Prostate gland (tissue), 2 donors: ENCODE results near the gene BBOX1.

Experiments
- CTCF ChIP-seq, 4 experiments: fragments of 200-600 bp in 2 of 4; fragments of 450-650 bp in 2 of 4; sonication (generic) in 2 of 4; IDR thresholded peaks; 1 replicate in 3 of 4; 2 replicates in 1 of 4; pipeline ENCODE4 v1.5.1; 2016 to 2019; ENCODE audit warnings: antibody characterized with exemption in 4 of 4, mild to moderate bottlenecking in 2 of 4, moderate library complexity in 2 of 4
- POLR2AphosphoS5 ChIP-seq: sonication (generic); formaldehyde crosslinking; IDR thresholded peaks from one replicate; pipeline ENCODE4 v1.6.1; 2017; ENCODE audit warnings: antibody characterized with exemption

GRCh38 chr11:26995701-26996460, 44.7 kb upstream of the BBOX1 start:
- TF ChIP-seq CTCF (IDR thresholded peaks at IDR 0.05) (no peak), POLR2AphosphoS5 (no peak)
